ENCODE results near the gene DNAH3. TPM values are rescaled to one million over a fixed set of nuclear protein-coding genes. Genes with fewer than 3 reads are reported as not detected.
A peak's percentile ranks its signal among the peaks of the same experiment; 100 is the strongest.

DNAH3 gene
- total RNA-seq, 1 donor from 2014 or later = not detected

- TF ChIP-seq CTCF (IDR thresholded peaks at IDR 0.05) = no peak
- Mint-ChIP-seq H3K27ac (ENCODE audit: unreplicated experiment) (no peak overlapping the region), H3K4me3 (ENCODE audit: unreplicated experiment) (no peak overlapping the region), H3K36me3 (ENCODE audit: unreplicated experiment) (peaks cover 16% of the 10 kb centered on the region), H3K9me3 (ENCODE audit: unreplicated experiment) (no peaks in the 10 kb centered on the region), H3K4me1 (ENCODE audit: unreplicated experiment) (peaks cover 18% of the 10 kb centered on the region), H3K27me3 (ENCODE audit: unreplicated experiment) (no peaks in the 10 kb centered on the region)
- no peak for DNase-seq (ENCODE audit: extremely low spot score, unreplicated experiment)
These were observed 12.1 kb upstream of the DNAH3 start for GRCh38 chr16:21162661-21163151.

- Mint-ChIP-seq H3K9me3 (ENCODE audit: unreplicated experiment) (no peaks in the 10 kb centered on the region), H3K4me3 (ENCODE audit: unreplicated experiment) (no peak overlapping the region), H3K27ac (ENCODE audit: unreplicated experiment) (no peak overlapping the region), H3K4me1 (ENCODE audit: unreplicated experiment) (peaks cover 20% of the 10 kb centered on the region), H3K27me3 (ENCODE audit: unreplicated experiment) (no peaks in the 10 kb centered on the region), H3K36me3 (ENCODE audit: unreplicated experiment) (peaks cover 12% of the 10 kb centered on the region)
- DNase-seq (ENCODE audit: extremely low spot score, unreplicated experiment) = no peak
- no peak for TF ChIP-seq CTCF (IDR thresholded peaks at IDR 0.05)
These were observed 10.6 kb upstream of the DNAH3 start for GRCh38 chr16:21161211-21161610.

- H3K4me3 Mint-ChIP-seq (ENCODE audit: unreplicated experiment) = no peak overlapping the region
These were observed 9.6 kb upstream of the DNAH3 start for GRCh38 chr16:21160276-21160675.

DNA sequence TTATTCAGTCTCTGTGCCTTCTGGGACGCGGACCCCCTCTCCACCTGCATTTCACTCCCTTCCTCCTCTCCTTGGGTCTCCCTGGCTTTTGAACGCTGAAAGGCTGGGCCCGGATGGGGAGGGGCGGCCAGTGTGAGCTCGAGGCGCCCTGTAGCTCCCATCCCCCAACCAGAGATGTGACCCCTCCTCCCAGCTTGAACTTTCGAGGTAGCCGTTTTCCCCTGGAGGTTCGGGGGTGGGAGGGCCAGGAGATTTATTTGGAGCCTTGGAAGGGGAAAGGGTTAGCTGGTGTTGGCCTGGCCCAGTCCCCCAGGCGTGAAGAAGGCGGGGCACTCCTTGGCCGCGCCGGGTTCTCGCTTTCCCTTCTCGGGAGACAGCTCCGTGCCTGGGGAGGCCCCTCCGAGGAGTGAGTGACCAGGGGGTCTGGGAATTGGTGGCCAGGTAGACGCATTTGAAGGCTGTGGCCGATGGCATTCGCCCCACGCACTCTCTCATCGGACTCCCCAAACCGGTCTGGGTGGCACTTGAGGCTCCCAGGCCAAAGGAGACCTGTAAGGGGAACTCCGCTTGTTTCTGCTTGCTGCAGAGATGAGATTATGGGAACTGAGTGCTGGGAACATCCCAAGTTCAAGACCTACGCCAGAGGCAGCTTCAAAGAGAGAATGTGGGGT lies 8.8 kb upstream of the DNAH3 start:
- Mint-ChIP-seq H3K9me3 (ENCODE audit: unreplicated experiment) (no peaks in the 10 kb centered on the region), H3K27ac (ENCODE audit: unreplicated experiment) (peak overlapping the region; percentile 62), H3K36me3 (ENCODE audit: unreplicated experiment) (peaks cover 7% of the 10 kb centered on the region), H3K4me3 (ENCODE audit: unreplicated experiment) (peak overlapping the region; percentile 87), H3K27me3 (ENCODE audit: unreplicated experiment) (no peaks in the 10 kb centered on the region), H3K4me1 (ENCODE audit: unreplicated experiment) (peaks cover 20% of the 10 kb centered on the region)
- no peak for DNase-seq (ENCODE audit: extremely low spot score, unreplicated experiment)
- TF ChIP-seq CTCF (IDR thresholded peaks at IDR 0.05) = no peak

More at GRCh38 chr16:21160276-21160675, 9.6 kb upstream of the DNAH3 start:
- DNase-seq (ENCODE audit: extremely low spot score, unreplicated experiment) = no peak
- H3K4me1 Mint-ChIP-seq (ENCODE audit: unreplicated experiment) = peaks cover 20% of the 10 kb centered on the region
- no peak for TF ChIP-seq CTCF (IDR thresholded peaks at IDR 0.05)
- no peaks in the 10 kb centered on the region for H3K9me3 Mint-ChIP-seq (ENCODE audit: unreplicated experiment)
- peaks cover 10% of the 10 kb centered on the region for H3K36me3 Mint-ChIP-seq (ENCODE audit: unreplicated experiment)
- H3K27me3 Mint-ChIP-seq (ENCODE audit: unreplicated experiment) = no peaks in the 10 kb centered on the region
- no peak overlapping the region for H3K27ac Mint-ChIP-seq (ENCODE audit: unreplicated experiment)

DNA sequence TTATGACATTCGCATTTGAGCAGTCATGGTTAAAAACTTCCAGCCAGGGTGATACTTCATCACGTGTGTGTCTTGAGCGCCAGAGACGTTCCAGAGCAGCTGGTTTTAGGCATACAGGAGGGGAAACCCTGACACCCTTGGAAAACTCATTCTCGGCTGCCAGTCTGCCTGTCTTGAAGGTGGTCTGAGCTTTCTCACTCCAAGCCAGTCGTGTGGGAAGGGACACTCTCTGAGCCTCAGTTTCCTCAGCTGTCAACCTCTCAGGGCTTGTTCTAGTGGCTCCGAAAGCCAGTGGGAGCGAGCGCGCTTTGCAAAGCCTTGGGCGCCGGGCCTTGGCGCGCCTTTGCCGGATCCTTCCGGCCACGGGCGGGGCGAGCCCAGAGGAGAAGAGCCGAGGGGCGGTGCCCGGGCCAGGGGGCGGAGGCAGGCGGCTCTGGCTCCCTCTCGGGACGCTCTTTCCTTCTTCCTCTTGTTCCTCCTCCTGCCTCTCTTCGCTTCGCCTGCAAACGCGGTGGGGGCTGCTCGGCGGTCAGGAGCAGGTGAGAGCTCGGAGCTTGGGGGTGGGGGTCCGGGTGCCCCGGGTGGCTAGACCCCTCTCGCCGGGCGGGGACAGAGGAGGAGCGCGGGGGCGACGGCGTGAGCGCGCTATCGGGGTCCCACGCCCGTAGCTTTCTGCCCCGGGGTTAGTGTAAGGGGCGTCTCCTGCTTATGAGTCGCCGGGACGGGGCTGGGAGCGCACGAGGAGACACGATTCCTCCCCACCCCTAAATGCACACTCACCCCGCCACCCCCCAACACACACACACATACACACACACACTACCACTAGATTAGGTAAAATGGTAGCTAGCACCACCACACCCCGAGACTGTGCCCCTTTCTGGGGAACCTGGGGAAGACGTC lies 7.8 kb upstream of the DNAH3 start, which contains the start of gene LDAF1:
TSS of gene LDAF1 (plus strand) at position 467 of the 903 bp plus-strand sequence. CDS start 2,509 bp downstream, outside the sequence.
- H3K27me3 Mint-ChIP-seq (ENCODE audit: unreplicated experiment) = no peaks in the 10 kb centered on the region
- H3K4me1 Mint-ChIP-seq (ENCODE audit: unreplicated experiment) = peaks cover 20% of the 10 kb centered on the region
- peak; percentile 92 for DNase-seq (ENCODE audit: extremely low spot score, unreplicated experiment)
- no peaks in the 10 kb centered on the region for H3K9me3 Mint-ChIP-seq (ENCODE audit: unreplicated experiment)
- H3K27ac Mint-ChIP-seq (ENCODE audit: unreplicated experiment) = peak within 1 kb of the TSS; percentile 71
- H3K36me3 Mint-ChIP-seq (ENCODE audit: unreplicated experiment) = peaks cover 7% of the 10 kb centered on the region
- no peak for TF ChIP-seq CTCF (IDR thresholded peaks at IDR 0.05)
- peak within 1 kb of the TSS; percentile 87 for H3K4me3 Mint-ChIP-seq (ENCODE audit: unreplicated experiment)
